Mucosa of descending colon (tissue), 3 donors: ENCODE data around the gene ZNF93. TPM values are rescaled to one million over a fixed set of nuclear protein-coding genes. Genes with fewer than 3 reads are reported as not detected.
"Not testable (repeated sequence)": the region's sequence is repeated elsewhere in the genome, so short reads cannot be mapped to it uniquely, and the experiment has no call there.

Experiments used
- ATAC-seq: fragments of 200-7000 bp; cut with Tn5 transposase; one replicate; pipeline ENCODE4 v1.9.1; 2020; ENCODE audit warnings: mild to moderate bottlenecking, moderate library complexity
- DNase-seq, 3 donors: peaks; one replicate each; pipeline ENCODE4 v3.0.0-alpha.2; 2020
- H3K36me3 ChIP-seq: fragments of 200-600 bp; one replicate; pipeline ENCODE4 v1.8.0; 2021; ENCODE audit warnings: low read depth, mild to moderate bottlenecking
- H3K4me1 ChIP-seq: fragments of 200-600 bp; one replicate; pipeline ENCODE4 v1.8.0; 2021; ENCODE audit warnings: low read depth, mild to moderate bottlenecking
- H3K4me3 ChIP-seq: fragments of 200-600 bp; one replicate; pipeline ENCODE4 v1.8.0; 2021; ENCODE audit warnings: mild to moderate bottlenecking
- H3K9me3 ChIP-seq: fragments of 200-600 bp; one replicate; pipeline ENCODE4 v1.8.0; 2021; ENCODE audit warnings: mild to moderate bottlenecking
- intact Hi-C, 2 donors: fragments of 100-400 bp; cut with DNase I in 1 of 2; cut with micrococcal nuclease in 1 of 2; formaldehyde crosslinking; loops; one replicate each; pipeline versions ENCODE4 v1.11.0 to v1.11.1; 2022; cut with DNase I, micrococcal nuclease
- total RNA-seq, 3 donors: library from RNA; stranded (reverse); fragmentation: NEBNext Ultra II Directional in 2 of 3; extraction: Animal tissue kit (Norgen Biotek cat#: 25700) in 2 of 3; gene quantifications; one replicate each; pipeline versions ENCODE4 v1.2.1 to v1.2.4, GENCODE V29; 2021 to 2023
- TF ChIP-seq, protein P1 (sequence below): fragments of 200-600 bp; IDR thresholded peaks from one replicate; pipeline ENCODE4 v1.8.0; 2022; ENCODE audit warnings: antibody characterized with exemption, mild to moderate bottlenecking
- donor health status: DM: no; HTN: no; CAD: no; lungs with moderate emphysema.
- donor health status: DM: no; HTN: no; CAD: no.
- donor health status: DM: no; HTN: yes; CAD: no.

Gene ZNF93
- total RNA-seq, 3 donors from 2014 or later, result 3.2 to 6.1 (median 3.8) TPM

DNA sequence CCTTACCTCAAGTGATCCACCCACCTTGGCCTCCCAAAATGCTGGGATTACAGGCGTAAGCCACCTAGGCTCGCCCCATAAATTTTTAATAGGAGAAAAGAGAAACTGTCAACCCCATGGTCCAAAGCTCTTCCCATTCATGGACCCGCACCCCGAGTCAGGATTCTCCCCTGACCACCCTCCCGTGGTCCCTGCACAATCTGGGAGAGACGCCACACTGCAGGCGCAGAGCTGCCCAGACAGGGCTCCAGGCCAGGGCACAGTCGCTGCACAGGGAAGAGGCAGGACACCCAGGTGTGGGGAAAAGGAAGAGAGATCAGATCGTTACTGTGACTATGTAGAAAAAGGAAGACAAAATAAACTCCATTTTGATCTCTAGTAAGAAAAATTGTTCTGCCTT, 54.5 kb downstream of the ZNF93 start:
- Histone ChIP-seq H3K4me1 (no peaks in the 10 kb centered on the region), H3K36me3 (no peaks in the 10 kb centered on the region), H3K4me3 (no peak overlapping the region), H3K9me3 (no peaks in the 10 kb centered on the region)
- intact Hi-C loops, result no loop called here
- no peak for DNase-seq
- no peak for ATAC-seq
- TF ChIP-seq, protein P1, sequence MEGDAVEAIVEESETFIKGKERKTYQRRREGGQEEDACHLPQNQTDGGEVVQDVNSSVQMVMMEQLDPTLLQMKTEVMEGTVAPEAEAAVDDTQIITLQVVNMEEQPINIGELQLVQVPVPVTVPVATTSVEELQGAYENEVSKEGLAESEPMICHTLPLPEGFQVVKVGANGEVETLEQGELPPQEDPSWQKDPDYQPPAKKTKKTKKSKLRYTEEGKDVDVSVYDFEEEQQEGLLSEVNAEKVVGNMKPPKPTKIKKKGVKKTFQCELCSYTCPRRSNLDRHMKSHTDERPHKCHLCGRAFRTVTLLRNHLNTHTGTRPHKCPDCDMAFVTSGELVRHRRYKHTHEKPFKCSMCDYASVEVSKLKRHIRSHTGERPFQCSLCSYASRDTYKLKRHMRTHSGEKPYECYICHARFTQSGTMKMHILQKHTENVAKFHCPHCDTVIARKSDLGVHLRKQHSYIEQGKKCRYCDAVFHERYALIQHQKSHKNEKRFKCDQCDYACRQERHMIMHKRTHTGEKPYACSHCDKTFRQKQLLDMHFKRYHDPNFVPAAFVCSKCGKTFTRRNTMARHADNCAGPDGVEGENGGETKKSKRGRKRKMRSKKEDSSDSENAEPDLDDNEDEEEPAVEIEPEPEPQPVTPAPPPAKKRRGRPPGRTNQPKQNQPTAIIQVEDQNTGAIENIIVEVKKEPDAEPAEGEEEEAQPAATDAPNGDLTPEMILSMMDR, result no peak

DNA sequence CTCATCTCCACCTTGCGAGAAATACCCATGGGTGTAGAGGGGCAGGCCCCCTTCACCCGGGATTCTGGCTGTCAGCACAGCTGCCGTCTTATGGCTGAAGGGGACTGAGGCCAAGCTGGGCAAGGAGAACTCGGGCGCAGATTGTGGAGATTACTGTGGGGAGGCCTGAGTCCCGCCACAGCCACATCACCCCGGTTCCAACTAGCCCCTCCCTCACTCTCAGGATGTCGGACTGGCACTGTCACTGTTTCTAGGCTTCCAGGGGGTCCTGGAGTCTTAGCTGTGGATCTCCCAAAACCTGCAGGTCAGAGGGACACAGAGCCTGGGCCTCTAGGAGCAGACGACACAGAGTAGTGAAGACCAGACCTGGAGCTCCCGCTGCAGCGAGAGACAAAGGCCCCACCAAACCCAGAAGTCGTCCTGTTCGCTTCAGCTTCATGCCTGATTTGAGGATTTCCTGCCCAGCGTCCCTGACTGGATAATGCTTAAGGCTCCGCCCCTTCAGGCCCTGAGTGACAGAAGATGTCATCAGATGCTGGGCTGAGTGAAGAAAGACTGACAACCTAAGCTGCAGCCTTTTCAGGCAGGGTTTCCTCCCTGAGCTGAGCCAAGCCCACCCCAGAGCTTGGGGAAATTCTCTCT, 55.8 kb downstream of the ZNF93 start:
- DNase-seq (no peak), ATAC-seq (no peak)
- TF ChIP-seq, protein P1, result no peak
- intact Hi-C loops, result no loop called here
- no peaks in the 10 kb centered on the region for H3K36me3 ChIP-seq
- no peaks in the 10 kb centered on the region for H3K4me1 ChIP-seq
- no peaks in the 10 kb centered on the region for H3K9me3 ChIP-seq
- no peak overlapping the region for H3K4me3 ChIP-seq

DNA sequence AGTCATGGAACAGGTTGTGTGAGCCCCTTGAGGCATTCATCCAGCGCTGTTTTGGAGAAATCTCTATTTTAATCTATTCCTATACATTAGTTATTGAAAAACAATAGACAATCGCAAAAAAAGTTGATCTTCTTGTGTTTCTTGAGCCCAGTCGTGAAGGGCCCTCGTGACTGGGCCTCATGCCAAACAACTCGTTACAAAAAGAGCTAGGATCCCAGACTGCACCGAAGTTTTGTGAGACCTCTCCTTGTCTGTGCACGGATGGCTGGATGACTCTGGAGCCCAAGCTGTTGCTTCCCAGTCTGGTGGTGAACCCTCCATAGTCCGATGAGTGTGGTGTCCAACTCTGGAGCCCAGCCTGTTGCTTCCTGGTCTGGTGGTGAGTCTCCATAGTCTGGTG, 57.0 kb downstream of the ZNF93 start:
- H3K36me3 ChIP-seq, H3K4me1 ChIP-seq, H3K9me3 ChIP-seq, DNase-seq, H3K4me3 ChIP-seq, intact Hi-C loops, ATAC-seq: not testable (repeated sequence)

DNA sequence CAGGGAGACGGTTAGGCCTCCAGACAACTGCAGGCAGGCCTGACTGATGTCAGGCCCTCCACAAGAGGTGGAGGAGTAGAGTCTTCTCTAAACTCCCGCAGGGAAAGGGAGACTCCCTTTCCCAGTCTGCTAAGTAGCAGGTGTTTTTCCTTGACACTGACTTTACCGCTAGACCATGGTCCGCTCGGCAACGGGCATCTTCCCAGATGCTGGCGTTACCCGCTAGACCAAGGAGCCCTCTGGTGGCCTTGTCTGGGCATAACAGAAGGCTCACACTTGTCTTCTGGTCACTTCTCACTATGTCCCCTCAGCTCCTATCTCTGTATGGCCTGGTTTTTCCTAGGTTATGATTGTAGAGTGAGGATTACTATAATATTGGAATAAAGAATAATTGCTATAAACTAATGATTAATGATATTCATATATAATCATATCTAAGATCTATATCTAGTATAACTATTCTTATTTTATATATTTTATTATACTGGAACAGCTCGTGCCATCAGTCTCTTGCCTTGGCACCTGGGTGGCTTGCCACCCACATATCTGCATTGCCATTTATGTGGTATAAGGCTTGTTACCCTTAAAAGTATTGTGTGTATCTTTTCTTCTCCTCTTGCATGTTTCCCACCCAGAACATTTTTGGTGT, 58.5 kb downstream of the ZNF93 start:
- TF ChIP-seq, protein P1, result peak; percentile 53
- intact Hi-C loops, H3K4me1 ChIP-seq, H3K9me3 ChIP-seq, H3K4me3 ChIP-seq, ATAC-seq, H3K36me3 ChIP-seq: not testable (repeated sequence)
- DNase-seq, result peak; percentile 52 to 89 (median 82)

DNA sequence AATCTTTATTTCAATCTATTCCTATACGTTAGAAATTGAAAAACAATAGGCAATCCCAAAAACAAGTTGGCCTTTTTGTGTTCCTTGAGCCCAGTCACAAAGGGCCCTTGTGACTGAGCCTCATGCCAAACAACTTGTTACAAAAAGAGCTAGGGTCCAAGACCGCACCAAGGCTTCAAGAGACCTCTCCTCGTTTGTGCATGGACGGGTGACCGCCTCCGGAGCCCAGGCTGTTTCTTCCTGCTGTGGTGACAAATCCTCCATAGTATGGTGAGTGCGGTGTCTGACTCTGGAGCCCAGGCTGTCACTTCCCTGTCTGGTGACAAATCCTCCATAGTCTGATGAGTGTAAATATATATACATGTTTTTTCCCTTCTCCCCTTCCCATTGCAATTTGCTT, 63.7 kb downstream of the ZNF93 start:
- TF ChIP-seq, protein P1, result no peak
- H3K4me3 ChIP-seq, result no peak overlapping the region
- intact Hi-C loops, result no loop called here
- H3K4me1 ChIP-seq, result no peaks in the 10 kb centered on the region
- H3K9me3 ChIP-seq, result peaks cover 26% of the 10 kb centered on the region
- no peaks in the 10 kb centered on the region for H3K36me3 ChIP-seq
- ATAC-seq, result no peak
- no peak for DNase-seq

DNA sequence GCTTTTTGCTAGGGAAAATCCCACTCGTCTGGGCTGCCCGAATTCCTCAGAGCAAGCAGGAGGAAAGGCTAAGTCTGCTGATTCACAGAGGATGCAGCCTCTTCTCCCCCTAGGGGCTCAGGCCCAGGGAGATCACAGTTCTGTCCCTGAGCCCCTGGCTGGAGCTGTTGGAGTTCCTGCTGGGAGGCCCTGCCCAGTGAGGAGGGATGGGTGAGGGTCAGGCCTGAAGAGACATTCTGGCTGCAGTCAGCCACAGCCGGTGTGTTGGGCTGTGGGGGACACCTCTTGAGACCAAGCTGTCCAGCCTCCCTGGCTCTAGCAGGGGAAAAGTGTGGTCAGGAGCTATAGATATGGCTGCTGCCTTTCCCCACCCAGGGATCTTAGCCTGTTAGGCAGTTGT, 65.4 kb downstream of the ZNF93 start:
- H3K4me1 ChIP-seq, H3K36me3 ChIP-seq, H3K4me3 ChIP-seq, ATAC-seq, DNase-seq, intact Hi-C loops: not testable (repeated sequence)
- H3K9me3 ChIP-seq, result peaks cover 33% of the 10 kb centered on the region
